Thyroid gland (tissue), 4 donors: ENCODE data around the gene KRT79. TPM values are rescaled to one million over a fixed set of nuclear protein-coding genes. Genes with fewer than 3 reads are reported as not detected.

Experiments used
- DNase-seq, 2 donors: peaks; one replicate each; pipeline ENCODE4 v3.0.0-alpha.2; 2019
- H3K27ac ChIP-seq, 3 donors: fragments of 200-600 bp; sonication (generic); 1 replicate in 2 of 3; 2 replicates in 1 of 3; pipeline ENCODE4 v1.5.1; 2016 to 2019; ENCODE audit warnings: mild to moderate bottlenecking in 1 of 3, moderate library complexity in 1 of 3
- H3K27me3 ChIP-seq: fragments of 200-600 bp; sonication (generic); one replicate; pipeline ENCODE4 v1.5.1; 2019
- H3K36me3 ChIP-seq, 2 donors: fragments of 200-600 bp; sonication (generic); one replicate each; pipeline ENCODE4 v1.5.1; 2016 to 2019
- H3K4me1 ChIP-seq, 2 donors: fragments of 200-600 bp; sonication (generic); one replicate each; pipeline ENCODE4 v1.5.1; 2017 to 2019
- H3K4me3 ChIP-seq, 3 donors: fragments of 200-600 bp; sonication (generic); replicated peaks in 1 of 3; 1 replicate in 2 of 3; 2 replicates in 1 of 3; pipeline ENCODE4 v1.5.1; 2016; ENCODE audit warnings: mild to moderate bottlenecking in 1 of 3
- H3K9me3 ChIP-seq: fragments of 200-600 bp; sonication (generic); one replicate; pipeline ENCODE4 v1.5.1; 2017
- CTCF ChIP-seq, 6 experiments: fragments of 200-600 bp in 3 of 6; fragments of 450-650 bp in 3 of 6; sonication (generic) in 3 of 6; IDR thresholded peaks; one replicate each; pipeline ENCODE4 v1.5.1; 2016 to 2019; ENCODE audit warnings: antibody characterized with exemption in 6 of 6, mild to moderate bottlenecking in 2 of 6, inconsistent platforms in 1 of 6, moderate library complexity in 1 of 6
- POLR2A ChIP-seq, 2 donors: fragments of 450-650 bp; IDR thresholded peaks; one replicate each; pipeline ENCODE4 v1.6.1; 2017; ENCODE audit warnings: antibody characterized with exemption in 2 of 2, mild to moderate bottlenecking in 2 of 2, moderate library complexity in 1 of 2
- WGBS, 2 donors: methylation state at CpG; one replicate each; pipeline ENCODE4 v1.1.5; 2017; 5-methylcytosine and 5-hydroxymethylcytosine counted together
- intact Hi-C: fragments of 100-400 bp; cut with DNase I; formaldehyde crosslinking; loops from one replicate; pipeline ENCODE4 v1.15.1; 2023
- total RNA-seq, 4 donors: library from RNA; depleted of rRNA; stranded (reverse); fragments of >200 nt; gene quantifications; one replicate each; pipeline ENCODE4 v1.2.3, GENCODE V29; 2016

The KRT79 gene
- total RNA-seq, 4 donors from 2014 or later = not detected

- TF ChIP-seq CTCF (IDR thresholded peaks at IDR 0.05) (no peak), POLR2A (IDR thresholded peaks at IDR 0.05) (no peak)
- Histone ChIP-seq H3K4me1 (peaks cover 28 to 60% of the 10 kb centered on the region in 2 donors), H3K9me3 (no peaks in the 10 kb centered on the region), H3K36me3 (no peaks in the 10 kb centered on the region), H3K27me3 (no peaks in the 10 kb centered on the region), H3K4me3 (no peak overlapping the region), H3K27ac (peak overlapping the region; percentile 77 to 90 (median 78))
- intact Hi-C loops = no loop called here
- WGBS, 2 donors = 66 to 68% methylated on average over 4 of the region's 4 CpGs
- DNase-seq = no peak
These were observed 39.4 kb upstream of the KRT79 start for GRCh38 chr12:52873513-52873831.

DNA sequence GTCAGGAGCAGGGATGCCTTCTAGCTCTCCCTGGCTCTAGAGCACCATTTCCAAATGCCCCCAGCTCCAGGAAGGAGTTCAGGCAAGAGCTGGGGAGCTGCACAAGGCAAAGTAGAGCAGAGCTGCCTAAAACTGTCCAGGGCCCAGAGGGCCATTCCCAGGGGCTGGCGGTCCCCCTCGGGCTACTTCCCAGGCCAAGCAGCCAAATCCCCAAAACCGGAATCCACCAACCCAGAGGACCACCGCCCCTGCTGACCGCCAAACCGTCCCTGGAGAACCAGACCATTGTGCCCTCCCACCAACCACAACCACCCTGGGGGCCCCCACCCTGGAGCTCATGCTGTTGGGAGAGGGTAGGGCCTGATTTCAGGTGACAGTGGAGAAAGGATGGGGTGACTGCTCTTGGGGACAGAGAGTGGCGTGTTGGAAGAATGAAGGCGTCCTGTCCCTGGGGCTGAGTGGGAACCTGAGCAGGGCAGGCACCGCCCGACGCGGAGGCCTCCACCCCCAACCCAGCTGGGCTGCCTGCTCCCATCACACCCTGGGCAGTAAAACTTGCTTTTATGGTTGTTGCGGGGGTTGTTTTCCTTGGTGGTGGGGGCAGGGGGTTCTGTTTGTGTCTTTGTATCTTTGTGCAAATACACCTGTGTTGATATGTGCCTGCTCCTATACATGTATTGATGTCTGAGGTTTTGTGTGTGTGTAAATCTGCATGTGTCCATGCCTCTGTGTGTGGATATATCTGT lies 38.7 kb upstream of the KRT79 start:
- intact Hi-C loops = no loop called here
- Histone ChIP-seq H3K4me1 (peaks cover 28 to 56% of the 10 kb centered on the region in 2 donors), H3K9me3 (no peaks in the 10 kb centered on the region), H3K27me3 (no peaks in the 10 kb centered on the region), H3K4me3 (no peak overlapping the region), H3K27ac (peak overlapping the region in 2 of 3 donors; percentile 47 to 90), H3K36me3 (no peaks in the 10 kb centered on the region)
- DNase-seq = no peak
- no peak for TF ChIP-seq CTCF (IDR thresholded peaks at IDR 0.05)
- TF ChIP-seq POLR2A (IDR thresholded peaks at IDR 0.05) = no peak
- WGBS, 2 donors = 86 to 94% methylated on average over 13 of the region's 13 CpGs

DNA sequence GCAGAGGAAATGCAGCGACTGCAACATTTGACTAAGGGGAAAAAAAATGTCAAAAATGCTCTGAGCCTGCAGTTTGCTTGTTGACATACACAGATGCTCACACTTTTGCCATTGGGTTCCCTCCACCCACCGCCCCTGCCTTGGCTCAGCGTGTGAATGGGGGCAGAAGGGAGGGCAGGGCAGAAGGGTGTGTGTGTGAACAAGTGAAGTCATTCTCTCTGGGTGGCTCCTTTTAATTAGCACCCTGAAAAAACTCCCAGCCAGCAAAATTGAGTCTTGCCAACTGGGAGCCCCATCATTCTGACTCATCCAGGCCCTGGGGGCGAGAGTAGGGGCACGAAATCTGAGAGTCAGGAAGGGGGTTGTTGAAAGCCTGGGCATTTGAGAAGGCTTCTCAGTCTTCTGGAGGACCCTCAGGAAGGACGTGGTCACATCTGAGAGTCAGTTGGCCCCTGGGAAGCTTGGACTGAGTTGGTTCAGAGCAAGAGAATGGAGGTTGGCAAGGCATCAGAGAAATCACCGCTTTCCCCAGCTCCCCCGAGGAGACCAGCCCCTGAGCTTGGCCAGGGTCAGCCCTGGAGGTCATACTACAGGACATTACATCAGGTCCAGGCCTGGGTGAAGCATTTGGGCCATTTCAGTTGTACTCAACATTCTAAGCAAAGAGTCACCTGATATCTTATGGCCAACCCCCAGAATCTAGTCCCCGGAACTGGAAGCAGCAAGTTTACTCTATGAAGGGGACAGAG lies 37.4 kb upstream of the KRT79 start:
- H3K9me3 ChIP-seq = no peaks in the 10 kb centered on the region
- 62 to 70% methylated on average over 9 of the region's 9 CpGs for WGBS, 2 donors
- H3K27ac ChIP-seq = peak overlapping the region in 2 of 3 donors; percentile 47 to 90
- intact Hi-C loops = no loop called here
- peaks cover 28 to 57% of the 10 kb centered on the region in 2 donors for H3K4me1 ChIP-seq
- no peaks in the 10 kb centered on the region for H3K36me3 ChIP-seq
- no peak overlapping the region for H3K4me3 ChIP-seq
- H3K27me3 ChIP-seq = no peaks in the 10 kb centered on the region
- no peak for DNase-seq
- TF ChIP-seq POLR2A (IDR thresholded peaks at IDR 0.05) (no peak), CTCF (IDR thresholded peaks at IDR 0.05) (no peak)

DNA sequence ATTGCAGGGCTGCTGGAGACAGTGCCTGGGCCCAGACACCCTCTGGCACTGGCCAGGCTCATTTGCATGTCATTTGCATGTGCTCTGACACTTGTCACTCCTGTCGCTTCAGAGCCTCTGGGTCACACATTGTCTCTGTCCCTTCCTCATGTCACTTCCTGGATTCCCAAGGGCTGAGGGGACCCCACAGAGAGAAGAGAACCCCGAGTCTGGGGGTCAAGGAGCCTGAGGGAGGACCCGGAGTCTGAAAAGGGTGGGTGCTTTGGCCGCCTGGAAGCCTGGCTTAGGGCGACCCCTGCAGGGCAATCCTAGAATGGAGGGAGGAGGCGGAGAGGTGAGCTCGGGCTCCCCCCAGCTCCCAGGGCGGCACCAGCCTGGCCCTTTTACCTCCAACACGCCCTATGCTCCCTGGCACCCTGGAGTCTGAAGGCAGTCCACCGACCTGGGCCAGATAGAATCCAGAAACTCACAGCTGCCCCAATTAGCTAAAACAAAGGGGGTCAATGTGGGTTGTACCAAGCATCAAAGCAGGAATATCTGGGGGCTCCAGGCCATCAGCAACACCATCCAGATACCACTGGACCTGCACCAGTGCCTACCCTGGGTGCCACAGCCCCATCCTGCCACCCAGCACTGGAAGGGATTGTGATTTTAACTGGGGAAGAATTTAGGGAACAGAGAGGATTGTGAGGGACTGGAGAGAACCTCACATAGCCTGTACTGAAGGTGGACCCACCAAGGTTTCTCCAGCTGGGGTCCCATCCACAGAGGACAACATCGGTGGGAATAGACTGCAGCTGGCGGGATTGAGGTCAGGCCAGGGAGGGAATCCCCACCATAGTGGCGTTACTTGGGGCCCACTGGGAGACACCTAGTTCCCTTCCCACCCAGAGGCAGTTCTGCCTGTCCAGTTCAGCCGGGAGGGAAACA lies 36.5 kb upstream of the KRT79 start:
- 52% methylated on average over 12 to 14 of the region's 14 CpGs for WGBS, 2 donors
- DNase-seq = peak; percentile 68 to 71
- peaks cover 21 to 50% of the 10 kb centered on the region in 2 donors for H3K4me1 ChIP-seq
- H3K9me3 ChIP-seq = no peaks in the 10 kb centered on the region
- TF ChIP-seq CTCF (IDR thresholded peaks at IDR 0.05) (peak; percentile 31 to 79 (median 68)), POLR2A (IDR thresholded peaks at IDR 0.05) (no peak)
- peak overlapping the region in 2 of 3 donors; percentile 47 to 90 for H3K27ac ChIP-seq
- H3K4me3 ChIP-seq = no peak overlapping the region
- no peaks in the 10 kb centered on the region for H3K36me3 ChIP-seq
- H3K27me3 ChIP-seq = no peaks in the 10 kb centered on the region
- intact Hi-C loops = no loop called here
